Measurements from ENCODE around the gene OSBP2. TPM values are rescaled to one million over a fixed set of nuclear protein-coding genes. Genes with fewer than 3 reads are reported as not detected.

The OSBP2 gene
- total RNA-seq, 2 experiments from 2014 or later, result 1.2 to 1.6 TPM

DNA sequence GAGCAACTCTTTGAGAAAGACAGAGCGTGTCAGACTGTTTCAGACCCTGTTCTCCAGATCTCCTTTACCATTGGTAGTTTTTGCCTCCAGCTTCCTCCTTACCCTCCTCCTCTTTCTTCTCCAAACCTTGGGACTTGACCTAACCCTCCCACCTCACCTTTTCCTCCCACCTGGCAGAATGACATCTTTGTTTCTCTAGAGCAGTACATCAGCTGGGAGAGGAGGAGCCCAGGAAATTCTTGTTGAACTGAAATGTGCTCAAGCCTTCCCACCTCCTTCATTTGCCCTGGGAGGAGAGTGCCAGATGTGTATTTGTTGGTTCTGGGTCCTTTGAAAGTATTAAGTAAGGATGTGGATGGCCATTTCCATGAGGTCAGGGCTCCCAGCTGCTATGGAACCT lies 17.4 kb downstream of the OSBP2 start:
- H3K27ac ChIP-seq (ENCODE audit: low read depth in 1 of 2, low read length in 2 of 2), result no peak overlapping the region
- no peaks in the 10 kb centered on the region for H3K27me3 Mint-ChIP-seq
- H3K36me3 ChIP-seq (ENCODE audit: insufficient read depth, low read length), result no peaks in the 10 kb centered on the region
- H3K9me3 Mint-ChIP-seq, result no peaks in the 10 kb centered on the region
- H3K27ac Mint-ChIP-seq, result no peak overlapping the region
- ChIA-PET POLR2A (no interaction called here), CTCF (no interaction called here)
- H3K4me3 Mint-ChIP-seq, result no peak overlapping the region
- H3K36me3 Mint-ChIP-seq (ENCODE audit: low read depth), result no peaks in the 10 kb centered on the region
- no peaks in the 10 kb centered on the region for H3K9me3 ChIP-seq (ENCODE audit: control insufficient read depth in 1 of 2, insufficient read depth in 1 of 2, low read length in 2 of 2)
- TF ChIP-seq, protein P1, sequence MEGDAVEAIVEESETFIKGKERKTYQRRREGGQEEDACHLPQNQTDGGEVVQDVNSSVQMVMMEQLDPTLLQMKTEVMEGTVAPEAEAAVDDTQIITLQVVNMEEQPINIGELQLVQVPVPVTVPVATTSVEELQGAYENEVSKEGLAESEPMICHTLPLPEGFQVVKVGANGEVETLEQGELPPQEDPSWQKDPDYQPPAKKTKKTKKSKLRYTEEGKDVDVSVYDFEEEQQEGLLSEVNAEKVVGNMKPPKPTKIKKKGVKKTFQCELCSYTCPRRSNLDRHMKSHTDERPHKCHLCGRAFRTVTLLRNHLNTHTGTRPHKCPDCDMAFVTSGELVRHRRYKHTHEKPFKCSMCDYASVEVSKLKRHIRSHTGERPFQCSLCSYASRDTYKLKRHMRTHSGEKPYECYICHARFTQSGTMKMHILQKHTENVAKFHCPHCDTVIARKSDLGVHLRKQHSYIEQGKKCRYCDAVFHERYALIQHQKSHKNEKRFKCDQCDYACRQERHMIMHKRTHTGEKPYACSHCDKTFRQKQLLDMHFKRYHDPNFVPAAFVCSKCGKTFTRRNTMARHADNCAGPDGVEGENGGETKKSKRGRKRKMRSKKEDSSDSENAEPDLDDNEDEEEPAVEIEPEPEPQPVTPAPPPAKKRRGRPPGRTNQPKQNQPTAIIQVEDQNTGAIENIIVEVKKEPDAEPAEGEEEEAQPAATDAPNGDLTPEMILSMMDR (IDR thresholded peaks at IDR 0.05), result no peak
- no peak for DNase-seq
- no peaks in the 10 kb centered on the region for H3K27me3 ChIP-seq (ENCODE audit: control insufficient read depth in 1 of 2, insufficient read depth in 2 of 2, low read length in 2 of 2)
- intact Hi-C loops (cut with DNase I, micrococcal nuclease), result no loop called here
- H3K4me1 ChIP-seq (ENCODE audit: insufficient read depth, low read length), result peaks cover 3% of the 10 kb centered on the region
- H3K4me1 Mint-ChIP-seq (ENCODE audit: low read depth), result no peaks in the 10 kb centered on the region
- ATAC-seq (ENCODE audit: poor library complexity), result no peak
- H3K4me3 ChIP-seq (ENCODE audit: low read length), result no peak overlapping the region

GRCh38 chr22:30714062-30714461 lies 19.4 kb downstream of the OSBP2 start:
- ATAC-seq (ENCODE audit: poor library complexity) (no peak), DNase-seq (no peak)
- CTCF ChIA-PET, result no interaction called here
- H3K27me3 Mint-ChIP-seq, result no peaks in the 10 kb centered on the region
- no peaks in the 10 kb centered on the region for H3K27me3 ChIP-seq (ENCODE audit: control insufficient read depth in 1 of 2, insufficient read depth in 2 of 2, low read length in 2 of 2)
- intact Hi-C loops (cut with DNase I, micrococcal nuclease), result no loop called here
- no peak overlapping the region for H3K4me3 Mint-ChIP-seq
- no peaks in the 10 kb centered on the region for H3K36me3 ChIP-seq (ENCODE audit: insufficient read depth, low read length)
- H3K27ac Mint-ChIP-seq, result no peak overlapping the region
- no peak overlapping the region for H3K4me3 ChIP-seq (ENCODE audit: low read length)
- H3K9me3 Mint-ChIP-seq, result no peaks in the 10 kb centered on the region
- no peaks in the 10 kb centered on the region for H3K4me1 Mint-ChIP-seq (ENCODE audit: low read depth)
- no peak overlapping the region for H3K27ac ChIP-seq (ENCODE audit: low read depth in 1 of 2, low read length in 2 of 2)
- no peaks in the 10 kb centered on the region for H3K36me3 Mint-ChIP-seq (ENCODE audit: low read depth)
- TF ChIP-seq, protein P1 (IDR thresholded peaks at IDR 0.05), result no peak
- POLR2A ChIA-PET, result no interaction called here
- peaks cover 3% of the 10 kb centered on the region for H3K4me1 ChIP-seq (ENCODE audit: insufficient read depth, low read length)
- no peaks in the 10 kb centered on the region for H3K9me3 ChIP-seq (ENCODE audit: control insufficient read depth in 1 of 2, insufficient read depth in 1 of 2, low read length in 2 of 2)

GRCh38 chr22:30717331-30717921 lies 22.8 kb downstream of the OSBP2 start:
- no peaks in the 10 kb centered on the region for H3K27me3 ChIP-seq (ENCODE audit: control insufficient read depth in 1 of 2, insufficient read depth in 2 of 2, low read length in 2 of 2)
- Mint-ChIP-seq H3K9me3 (no peaks in the 10 kb centered on the region), H3K36me3 (ENCODE audit: low read depth) (no peaks in the 10 kb centered on the region), H3K27me3 (no peaks in the 10 kb centered on the region), H3K4me1 (ENCODE audit: low read depth) (no peaks in the 10 kb centered on the region), H3K27ac (no peak overlapping the region), H3K4me3 (no peak overlapping the region)
- H3K36me3 ChIP-seq (ENCODE audit: insufficient read depth, low read length), result no peaks in the 10 kb centered on the region
- ChIA-PET CTCF (no interaction called here), POLR2A (no interaction called here)
- ATAC-seq (ENCODE audit: poor library complexity) (no peak), DNase-seq (no peak)
- no peaks in the 10 kb centered on the region for H3K9me3 ChIP-seq (ENCODE audit: control insufficient read depth in 1 of 2, insufficient read depth in 1 of 2, low read length in 2 of 2)
- intact Hi-C loops (cut with DNase I, micrococcal nuclease), result no loop called here
- TF ChIP-seq, protein P1 (IDR thresholded peaks at IDR 0.05), result no peak
- no peak overlapping the region for H3K4me3 ChIP-seq (ENCODE audit: low read length)
- no peak overlapping the region for H3K27ac ChIP-seq (ENCODE audit: low read depth in 1 of 2, low read length in 2 of 2)
- no peaks in the 10 kb centered on the region for H3K4me1 ChIP-seq (ENCODE audit: insufficient read depth, low read length)
